Stimulated activated CD4-positive, alpha-beta T cell treated with anti-CD3 and anti-CD28 coated beads, Interleukin-2, amount 100 ng/mL, for 48 hours (primary cell): ENCODE data around the gene KIAA1671.

Experiments
- DNase-seq, 2 donors: peaks; one replicate each; pipeline ENCODE4 v3.0.0-alpha.2; 2020

KIAA1671 gene

GRCh38 chr22:25120761-25121212 is 168.3 kb downstream of the KIAA1671 start:
- DNase-seq: no peak

- no peak for DNase-seq
Observed at GRCh38 chr22:25122136-25122764, 169.7 kb downstream of the KIAA1671 start.

DNA sequence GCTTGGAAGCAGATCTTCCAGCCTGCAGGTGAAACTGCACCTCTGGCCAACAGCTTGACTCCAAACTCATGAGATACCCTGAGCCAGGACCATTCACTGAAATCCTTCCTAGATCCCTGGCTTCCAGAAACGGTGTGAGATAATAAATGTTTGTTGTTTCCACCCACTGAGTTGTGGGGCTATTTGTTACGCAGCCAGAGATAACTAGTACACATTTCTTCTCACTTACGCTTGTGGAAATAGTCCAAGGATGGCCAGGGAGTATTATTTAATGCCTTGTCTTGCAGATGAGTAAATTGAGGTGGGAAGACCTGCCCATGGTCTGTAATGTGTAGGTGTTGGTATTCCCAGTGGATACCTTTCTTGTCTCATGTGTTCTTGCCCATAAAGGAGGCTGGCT is 171.2 kb downstream of the KIAA1671 start:
- no peak for DNase-seq

DNA sequence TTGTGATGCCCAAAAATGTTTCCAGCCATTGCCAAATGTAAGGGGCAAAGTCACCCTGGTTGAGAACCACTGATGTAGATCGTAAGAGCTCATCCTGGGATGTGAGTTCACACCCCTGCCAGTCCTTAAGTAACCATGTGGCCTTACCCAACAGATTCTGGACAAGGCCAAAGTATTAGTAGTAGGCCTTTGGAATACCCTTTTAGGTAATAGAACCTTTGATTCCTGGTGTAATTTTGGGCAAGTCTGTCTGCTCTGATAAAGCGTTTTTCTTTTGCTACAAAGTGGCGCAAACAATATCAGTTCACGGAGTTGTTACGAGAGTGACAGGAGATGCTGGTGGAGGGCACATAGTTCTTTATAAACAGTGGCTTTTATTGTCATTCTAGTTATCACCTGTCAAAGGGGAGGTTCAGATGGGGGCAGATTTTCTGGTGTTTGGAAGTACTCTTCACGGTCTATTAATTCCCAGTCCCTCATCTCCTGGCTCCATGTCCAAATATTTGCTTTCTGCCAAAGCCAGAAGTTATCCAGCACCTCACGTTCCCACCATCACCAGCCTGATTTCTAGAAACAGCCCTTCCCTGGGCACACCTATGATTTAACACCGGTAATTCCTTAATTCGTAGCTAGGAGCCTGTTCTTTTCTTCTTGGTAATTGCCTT is 173.3 kb downstream of the KIAA1671 start:
- no peak for DNase-seq

GRCh38 chr22:25126510-25126909 is 174.0 kb downstream of the KIAA1671 start:
- DNase-seq: no peak

DNA sequence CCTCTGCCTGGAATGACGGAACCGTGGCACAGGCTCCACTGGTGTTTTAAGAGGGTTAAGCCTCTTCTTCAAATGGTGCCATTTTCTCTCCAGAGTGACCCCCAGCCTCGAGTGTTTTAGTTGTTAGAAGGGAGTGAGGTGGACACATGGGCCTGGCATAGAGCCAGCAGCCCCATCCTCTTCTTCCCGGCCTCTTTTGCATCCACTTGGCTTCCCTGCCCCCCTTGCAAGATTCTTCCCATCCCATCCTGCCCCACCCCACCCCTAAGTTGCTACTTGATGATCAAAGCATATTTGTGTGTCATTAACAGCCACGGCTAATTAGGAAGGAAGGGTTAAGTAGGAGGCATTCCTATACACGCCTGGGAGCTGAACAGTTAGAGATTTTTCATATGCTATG is 174.8 kb downstream of the KIAA1671 start:
- DNase-seq: no peak

GRCh38 chr22:25130462-25130861 is 177.9 kb downstream of the KIAA1671 start:
- no peak for DNase-seq

DNA sequence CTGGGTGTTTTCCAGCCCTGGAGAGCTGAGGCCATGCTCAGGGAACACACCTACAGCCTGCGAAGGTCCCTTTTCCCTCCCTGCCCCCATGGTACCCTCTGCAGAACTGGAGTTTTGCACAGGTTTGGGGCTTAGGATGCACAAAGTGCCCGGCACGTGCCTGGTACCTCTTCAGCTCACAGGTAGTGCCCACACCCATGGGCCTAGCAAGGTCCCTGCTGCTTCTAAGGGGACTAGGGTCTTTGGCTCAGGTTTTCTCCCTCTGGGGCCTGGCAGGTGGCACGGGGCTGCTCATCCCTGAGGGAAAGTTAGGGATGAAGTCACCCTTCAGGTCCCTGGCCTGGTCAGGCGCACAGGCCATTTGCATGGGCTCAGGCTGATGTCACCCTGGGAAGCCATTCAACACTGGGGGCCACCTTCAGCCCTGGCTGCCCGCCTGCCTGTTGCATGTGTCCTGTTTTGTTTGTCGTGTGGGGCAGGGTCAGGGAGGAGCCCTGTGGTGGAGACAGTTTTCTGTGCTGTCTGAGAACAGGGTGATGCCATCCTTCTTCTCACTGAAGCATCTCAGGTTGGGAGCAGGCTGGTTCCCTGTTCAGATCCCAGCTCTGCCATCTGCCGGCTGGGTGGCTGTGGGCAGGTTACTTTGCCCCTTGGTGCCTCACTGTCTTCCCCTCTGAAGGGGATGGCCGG is 178.8 kb downstream of the KIAA1671 start:
- no peak for DNase-seq

GRCh38 chr22:25134028-25134427 is 181.5 kb downstream of the KIAA1671 start:
- DNase-seq: no peak

DNA sequence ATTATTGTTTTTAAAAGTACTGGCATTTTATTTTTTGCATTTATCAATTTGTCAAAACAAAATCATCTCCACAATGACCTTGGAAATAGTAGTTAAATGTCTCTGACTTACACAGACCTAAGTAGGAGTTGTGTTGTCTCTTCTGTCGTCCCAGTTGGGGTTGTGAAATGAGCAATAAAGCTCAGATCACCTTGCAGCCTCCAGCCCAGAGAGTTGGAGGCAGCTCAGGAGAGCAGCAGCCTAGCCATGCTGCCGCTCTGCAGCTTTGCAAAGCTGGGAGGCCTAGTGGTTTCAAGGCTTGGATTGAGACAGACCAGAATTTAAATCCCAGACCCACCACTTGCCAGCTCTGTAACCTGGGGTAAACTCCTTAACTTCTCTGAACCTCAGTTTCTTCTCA is 181.9 kb downstream of the KIAA1671 start:
- no peak for DNase-seq

- no peak for DNase-seq
Observed at GRCh38 chr22:25136953-25137576, 184.5 kb downstream of the KIAA1671 start.

GRCh38 chr22:25137577-25138525 is 185.3 kb downstream of the KIAA1671 start:
- DNase-seq: no peak

GRCh38 chr22:25139062-25139461 is 186.5 kb downstream of the KIAA1671 start:
- DNase-seq: no peak

DNA sequence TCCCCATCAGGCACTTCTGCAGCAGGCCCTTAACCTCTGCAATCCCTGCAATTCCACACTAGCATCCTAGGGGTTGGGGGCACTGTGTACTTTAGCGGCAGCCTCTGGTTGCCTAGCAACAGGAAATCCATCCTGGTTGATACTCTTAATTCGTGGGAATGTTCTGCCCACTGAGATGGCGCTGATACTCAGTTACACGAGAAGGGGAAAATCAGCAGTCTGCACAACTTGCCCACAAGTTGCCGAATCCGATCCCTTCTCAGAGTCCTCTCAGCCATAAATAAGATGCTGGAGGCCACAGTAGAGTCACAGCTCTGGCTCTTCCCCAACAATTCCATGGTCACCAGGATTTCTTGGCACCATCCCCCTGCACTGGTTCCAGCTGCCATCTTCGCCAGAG is 189.6 kb downstream of the KIAA1671 start:
- DNase-seq: no peak

DNA sequence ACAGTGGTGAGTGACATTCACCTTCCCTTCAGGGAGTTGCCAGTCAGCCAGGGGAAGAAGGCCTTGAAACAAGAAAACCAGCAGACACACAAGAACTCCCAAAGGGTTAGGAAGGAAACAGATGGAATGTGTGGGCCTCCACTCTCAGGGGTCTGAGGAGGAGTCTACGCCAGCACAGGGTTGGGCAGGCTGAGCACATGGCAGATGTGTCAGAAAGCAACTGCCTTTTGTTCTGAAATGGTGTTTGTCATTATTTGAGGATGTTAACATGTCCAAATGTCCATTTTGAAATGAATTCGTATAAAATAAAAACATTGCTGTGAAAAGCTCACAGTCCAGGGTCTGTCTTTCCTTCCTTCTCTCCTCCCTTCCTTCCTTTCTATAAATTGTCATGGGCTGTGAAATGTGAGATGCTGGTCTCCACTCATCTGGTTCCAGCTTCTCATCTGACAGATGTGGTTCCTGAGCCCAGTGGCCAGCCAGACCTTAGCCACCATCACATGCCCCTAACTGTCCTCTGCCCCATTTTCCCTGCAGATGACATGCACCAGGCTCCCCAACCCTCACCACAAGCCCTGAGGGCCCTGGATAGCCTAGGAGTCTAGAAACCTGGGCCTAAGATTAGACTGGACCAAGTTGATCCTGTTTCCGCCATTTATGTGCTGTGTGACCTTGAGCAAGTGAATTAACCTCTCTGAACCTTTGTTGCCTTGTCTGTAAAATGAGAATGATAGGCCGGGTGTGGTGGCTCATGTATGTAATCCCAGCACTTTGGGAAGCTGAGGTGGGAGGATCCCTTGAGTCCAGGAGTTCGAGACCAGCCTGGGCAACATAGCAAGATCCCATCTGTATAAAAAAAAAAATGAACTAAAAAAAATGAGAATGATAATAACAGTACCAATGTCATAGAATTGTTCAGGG is 190.9 kb downstream of the KIAA1671 start:
- DNase-seq: no peak

DNA sequence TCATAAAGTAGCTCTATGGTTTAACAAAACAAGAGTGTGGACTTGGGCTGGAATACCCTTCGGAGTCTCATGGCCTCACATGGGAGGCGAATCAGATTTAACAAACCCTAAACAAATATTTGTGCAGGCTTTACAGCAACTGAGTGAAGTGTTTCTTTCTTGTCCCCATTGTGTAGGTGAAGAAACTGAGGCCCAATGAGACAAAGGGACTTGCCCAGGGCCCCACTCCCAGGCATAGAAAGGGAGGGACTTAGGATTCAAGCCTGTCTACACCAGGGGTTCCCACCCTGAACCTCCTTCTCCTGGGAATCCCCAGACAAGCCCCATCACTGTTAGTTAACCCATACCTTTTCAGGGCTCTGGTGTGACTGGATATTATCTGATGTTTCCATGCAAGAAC is 192.0 kb downstream of the KIAA1671 start:
- no peak for DNase-seq

- DNase-seq: no peak
Observed at GRCh38 chr22:25146307-25146706, 193.8 kb downstream of the KIAA1671 start.

DNA sequence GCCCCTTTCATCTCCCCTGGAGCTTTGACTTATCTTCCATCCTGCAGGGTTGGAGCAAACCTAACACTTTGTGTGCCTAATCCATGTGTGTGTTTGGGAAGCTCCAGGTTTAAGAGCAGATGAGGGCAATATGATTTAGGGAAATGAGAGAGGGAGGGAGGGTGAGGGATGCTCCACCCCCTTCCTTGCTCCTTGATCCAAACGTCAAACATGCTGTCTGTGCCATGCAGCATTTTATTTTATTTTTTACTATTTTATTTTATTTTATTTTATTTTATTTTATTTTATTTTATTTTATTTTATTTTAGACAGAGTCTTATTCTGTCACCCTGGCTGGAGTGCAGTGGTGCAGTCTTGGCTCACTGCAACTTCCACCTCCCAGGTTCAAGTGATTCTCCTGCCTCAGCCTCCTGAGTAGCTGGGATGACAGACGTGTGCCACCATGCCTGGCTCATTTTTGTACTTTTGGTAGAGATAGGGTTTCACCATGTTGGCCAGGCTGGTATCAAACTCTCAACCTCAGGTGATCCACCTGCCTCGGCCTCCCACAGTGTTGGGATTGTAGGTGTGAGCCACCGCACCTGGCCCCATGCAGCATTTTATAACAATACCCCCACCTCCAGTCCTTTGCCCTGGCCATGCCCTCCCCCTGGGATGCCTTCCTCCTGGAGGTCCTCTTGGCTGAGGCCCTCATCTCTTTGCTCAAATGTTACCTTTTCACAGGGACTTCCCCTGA is 194.6 kb downstream of the KIAA1671 start:
- no peak for DNase-seq

- DNase-seq: no peak
Observed at GRCh38 chr22:25147642-25147928, 195.1 kb downstream of the KIAA1671 start.

DNA sequence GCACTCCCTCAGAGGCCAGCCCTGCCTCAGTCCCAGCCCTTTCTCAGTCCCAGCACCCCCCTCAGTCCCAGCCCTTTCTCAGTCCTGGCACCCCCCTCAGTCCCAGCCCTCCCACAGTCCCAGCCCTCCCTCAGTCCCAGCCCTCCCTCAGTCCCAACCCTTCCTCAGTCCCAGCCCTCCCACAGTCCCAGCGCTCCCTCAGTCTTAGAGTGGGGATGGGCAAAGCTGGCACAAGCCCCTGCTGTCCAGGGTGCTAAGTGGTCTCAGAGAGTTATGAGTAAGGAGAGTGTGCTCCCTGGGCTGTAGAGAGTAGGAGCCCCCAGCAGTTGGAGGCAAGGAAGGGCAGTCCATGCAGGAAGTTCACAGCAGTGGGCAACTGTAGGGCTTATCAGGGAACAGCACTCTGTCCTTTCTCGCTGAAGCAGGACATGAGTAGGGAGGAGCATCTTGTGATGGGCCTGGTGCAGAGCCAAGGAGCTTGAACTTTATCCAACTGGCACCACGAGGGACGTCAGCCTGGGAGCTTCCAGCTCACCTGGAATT is 195.7 kb downstream of the KIAA1671 start:
- DNase-seq: no peak

- DNase-seq: no peak
Observed at GRCh38 chr22:25149014-25149413, 196.5 kb downstream of the KIAA1671 start.
